Type B pancreatic cell (in vitro differentiated cells): ENCODE data around the gene RIN3. TPM values are rescaled to one million over a fixed set of nuclear protein-coding genes. Genes with fewer than 3 reads are reported as not detected.

Experiments
- DNase-seq: peaks from one replicate; pipeline ENCODE4 v3.0.0; 2021; ENCODE audit warnings: mixed read lengths; ENCODE audit not compliant: unreplicated experiment; ENCODE audit errors: extremely low spot score
- H3K27ac Mint-ChIP-seq: 2 replicates; pipeline ENCODE4 v1.8.0; 2021; ENCODE audit warnings: mild to moderate bottlenecking, mixed read lengths
- H3K27me3 Mint-ChIP-seq: 2 replicates; pipeline ENCODE4 v1.8.0; 2021; ENCODE audit warnings: mixed read lengths
- H3K36me3 Mint-ChIP-seq: 2 replicates; pipeline ENCODE4 v1.8.0; 2021; ENCODE audit warnings: mixed read lengths
- H3K4me1 Mint-ChIP-seq: one replicate; pipeline ENCODE4 v1.8.0; 2021; ENCODE audit warnings: mixed read lengths; ENCODE audit not compliant: unreplicated experiment
- H3K4me3 Mint-ChIP-seq: 2 replicates; pipeline ENCODE4 v1.8.0; 2021; ENCODE audit warnings: mild to moderate bottlenecking, mixed read lengths
- H3K9me3 Mint-ChIP-seq: 2 replicates; pipeline ENCODE4 v1.8.0; 2021; ENCODE audit warnings: mixed read lengths
- CTCF ChIP-seq: fragments of 200-600 bp; sonication (generic); conservative IDR thresholded peaks from 2 replicates; pipeline ENCODE4 v1.5.0; 2021; ENCODE audit warnings: antibody characterized with exemption, mild to moderate bottlenecking
- total RNA-seq: library from RNA; stranded (reverse); gene quantifications from 2 replicates; pipeline ENCODE4 v1.2.1, GENCODE V29; 2021; ENCODE audit warnings: low replicate concordance

Gene RIN3
- total RNA-seq, 1 donor from 2014 or later, result 12.9 TPM

- Mint-ChIP-seq H3K27me3 (no peaks in the 10 kb centered on the region), H3K9me3 (no peaks in the 10 kb centered on the region), H3K4me1 (no peaks in the 10 kb centered on the region), H3K36me3 (peaks cover 5% of the 10 kb centered on the region), H3K27ac (no peak overlapping the region), H3K4me3 (no peak overlapping the region)
- DNase-seq, result no peak
- TF ChIP-seq CTCF, result no peak
Observed at GRCh38 chr14:92658684-92659083, 145.1 kb downstream of the RIN3 start.

GRCh38 chr14:92659765-92660561, 146.4 kb downstream of the RIN3 start:
- TF ChIP-seq CTCF, result no peak
- no peak for DNase-seq
- Mint-ChIP-seq H3K36me3 (peaks cover 10% of the 10 kb centered on the region), H3K4me3 (no peak overlapping the region), H3K27me3 (no peaks in the 10 kb centered on the region), H3K9me3 (no peaks in the 10 kb centered on the region), H3K27ac (no peak overlapping the region), H3K4me1 (no peaks in the 10 kb centered on the region)

GRCh38 chr14:92660571-92660970, 147.0 kb downstream of the RIN3 start:
- no peak for TF ChIP-seq CTCF
- Mint-ChIP-seq H3K4me1 (no peaks in the 10 kb centered on the region), H3K4me3 (no peak overlapping the region), H3K36me3 (peaks cover 11% of the 10 kb centered on the region), H3K27ac (no peak overlapping the region), H3K27me3 (no peaks in the 10 kb centered on the region), H3K9me3 (no peaks in the 10 kb centered on the region)
- DNase-seq, result no peak

GRCh38 chr14:92663049-92663448, 149.5 kb downstream of the RIN3 start:
- no peaks in the 10 kb centered on the region for H3K27me3 Mint-ChIP-seq
- H3K4me3 Mint-ChIP-seq, result no peak overlapping the region
- DNase-seq, result no peak
- H3K9me3 Mint-ChIP-seq, result no peaks in the 10 kb centered on the region
- no peaks in the 10 kb centered on the region for H3K4me1 Mint-ChIP-seq
- H3K27ac Mint-ChIP-seq, result no peak overlapping the region
- H3K36me3 Mint-ChIP-seq, result peaks cover 9% of the 10 kb centered on the region
- no peak for TF ChIP-seq CTCF

GRCh38 chr14:92665661-92666110, 152.1 kb downstream of the RIN3 start:
- H3K4me1 Mint-ChIP-seq, result peaks cover 6% of the 10 kb centered on the region
- H3K9me3 Mint-ChIP-seq, result no peaks in the 10 kb centered on the region
- H3K36me3 Mint-ChIP-seq, result peaks cover 6% of the 10 kb centered on the region
- H3K27me3 Mint-ChIP-seq, result no peaks in the 10 kb centered on the region
- H3K27ac Mint-ChIP-seq, result no peak overlapping the region
- DNase-seq, result no peak
- TF ChIP-seq CTCF, result no peak
- H3K4me3 Mint-ChIP-seq, result no peak overlapping the region
